GM12874 (cell line): ENCODE results near the gene DNMT3L.

Experiments
- TF ChIP-seq, protein P1 (sequence below): IDR thresholded peaks from 2 replicates; pipeline ENCODE4 v1.5.1; 2011; ENCODE audit warnings: low read depth, mild to moderate bottlenecking, control low read depth, low read length, moderate library complexity; ENCODE audit not compliant: insufficient read depth

The DNMT3L gene

DNA sequence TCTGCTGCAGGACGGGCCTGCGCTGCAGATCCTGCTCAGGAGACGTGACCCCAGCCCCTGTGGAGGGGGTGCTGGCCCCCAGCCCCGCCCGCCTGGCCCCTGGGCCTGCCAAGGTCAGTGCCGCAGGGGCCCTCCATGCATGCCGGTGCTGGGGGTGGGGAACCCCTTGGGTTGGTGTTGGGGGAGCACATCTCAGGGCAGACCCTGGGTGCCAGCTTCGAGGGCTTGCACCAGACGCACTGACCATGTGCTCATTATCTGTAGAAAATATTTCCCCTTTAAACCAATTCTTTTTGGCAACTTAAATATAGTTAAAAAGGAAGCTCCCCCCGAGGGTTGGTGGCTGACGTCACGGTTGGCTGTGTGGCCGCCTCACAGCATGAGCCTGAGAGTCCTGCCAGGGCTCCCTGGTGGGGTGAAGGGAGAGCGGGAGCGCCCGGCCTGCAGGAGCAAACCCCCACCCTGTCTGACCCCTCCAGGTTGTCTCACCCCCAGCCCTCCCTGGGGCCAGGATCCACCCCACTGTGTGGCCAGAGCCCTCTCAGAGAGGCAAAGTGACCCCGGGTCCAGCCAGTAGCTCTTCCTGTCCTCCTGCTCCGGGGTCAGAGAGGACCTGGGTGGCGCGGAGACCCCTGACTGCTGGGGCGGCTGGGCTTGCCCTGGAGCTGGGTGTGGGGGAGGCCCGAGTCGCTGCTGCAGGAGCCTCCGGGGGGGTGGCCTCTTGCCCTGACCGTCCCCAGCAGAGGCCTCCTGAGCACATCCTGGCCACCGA is 32.9 kb upstream of the DNMT3L start:
- TF ChIP-seq, protein P1, sequence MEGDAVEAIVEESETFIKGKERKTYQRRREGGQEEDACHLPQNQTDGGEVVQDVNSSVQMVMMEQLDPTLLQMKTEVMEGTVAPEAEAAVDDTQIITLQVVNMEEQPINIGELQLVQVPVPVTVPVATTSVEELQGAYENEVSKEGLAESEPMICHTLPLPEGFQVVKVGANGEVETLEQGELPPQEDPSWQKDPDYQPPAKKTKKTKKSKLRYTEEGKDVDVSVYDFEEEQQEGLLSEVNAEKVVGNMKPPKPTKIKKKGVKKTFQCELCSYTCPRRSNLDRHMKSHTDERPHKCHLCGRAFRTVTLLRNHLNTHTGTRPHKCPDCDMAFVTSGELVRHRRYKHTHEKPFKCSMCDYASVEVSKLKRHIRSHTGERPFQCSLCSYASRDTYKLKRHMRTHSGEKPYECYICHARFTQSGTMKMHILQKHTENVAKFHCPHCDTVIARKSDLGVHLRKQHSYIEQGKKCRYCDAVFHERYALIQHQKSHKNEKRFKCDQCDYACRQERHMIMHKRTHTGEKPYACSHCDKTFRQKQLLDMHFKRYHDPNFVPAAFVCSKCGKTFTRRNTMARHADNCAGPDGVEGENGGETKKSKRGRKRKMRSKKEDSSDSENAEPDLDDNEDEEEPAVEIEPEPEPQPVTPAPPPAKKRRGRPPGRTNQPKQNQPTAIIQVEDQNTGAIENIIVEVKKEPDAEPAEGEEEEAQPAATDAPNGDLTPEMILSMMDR: no peak

DNA sequence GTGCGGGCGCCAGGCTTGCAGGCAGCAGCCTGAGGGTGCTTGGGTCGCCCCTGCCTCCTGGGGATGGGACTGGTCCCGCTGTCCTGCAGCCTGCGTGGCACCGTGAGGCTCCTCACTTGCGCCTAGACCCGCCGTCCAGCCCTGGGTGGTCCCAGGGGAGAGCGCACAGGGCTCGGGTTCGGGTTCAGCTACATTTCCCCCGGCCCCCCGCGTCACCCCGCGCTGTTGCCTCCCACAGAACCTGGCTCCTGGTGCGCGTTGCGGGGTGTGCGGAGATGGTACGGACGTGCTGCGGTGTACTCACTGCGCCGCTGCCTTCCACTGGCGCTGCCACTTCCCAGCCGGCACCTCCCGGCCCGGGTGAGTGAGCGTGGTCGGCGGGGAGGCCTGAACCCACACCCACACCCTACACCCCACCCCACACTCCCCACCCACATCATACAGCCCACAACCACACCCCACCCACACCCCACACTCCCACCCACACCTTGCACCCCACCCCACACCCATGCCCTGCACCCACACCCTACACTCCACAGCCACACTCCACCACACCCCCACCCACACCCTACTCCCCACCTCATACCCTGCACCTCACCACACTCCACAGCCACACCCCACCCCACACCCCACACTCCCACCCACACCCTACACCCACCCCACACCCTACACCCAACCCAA is 32.0 kb upstream of the DNMT3L start:
- TF ChIP-seq, protein P1: no peak

DNA sequence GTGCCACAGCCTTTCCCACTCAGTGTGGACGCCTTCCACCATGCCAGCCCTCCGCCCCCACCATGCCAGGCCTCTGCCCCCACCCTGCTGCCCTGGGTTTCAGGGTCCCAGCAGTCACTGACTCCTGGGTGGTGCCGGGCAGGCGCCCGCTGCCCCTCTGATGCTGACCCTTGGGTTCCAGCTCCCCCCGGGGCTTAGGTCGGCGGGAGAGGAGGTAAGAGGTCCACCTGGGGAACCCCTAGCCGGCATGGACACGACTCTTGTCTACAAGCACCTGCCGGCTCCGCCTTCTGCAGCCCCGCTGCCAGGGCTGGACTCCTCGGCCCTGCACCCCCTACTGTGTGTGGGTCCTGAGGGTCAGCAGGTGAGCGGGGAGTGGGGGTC is 31.1 kb upstream of the DNMT3L start:
- TF ChIP-seq, protein P1: no peak

GRCh38 chr21:44291936-44292811 is 30.5 kb upstream of the DNMT3L start:
- TF ChIP-seq, protein P1: no peak

- TF ChIP-seq, protein P1: no peak
Observed at GRCh38 chr21:44291078-44291935, 29.6 kb upstream of the DNMT3L start.

- TF ChIP-seq, protein P1: no peak
Observed at GRCh38 chr21:44290327-44291077, 28.8 kb upstream of the DNMT3L start.
